Iris pigment epithelial cell (primary cell): ENCODE results near the gene LMAN1L.

ENCODE experiments used
- DNase-seq: peaks from one replicate; pipeline ENCODE4 v3.0.0-alpha.2; 2011; ENCODE audit warnings: low read depth

LMAN1L gene

GRCh38 chr15:74838137-74838516 lies 25.5 kb downstream of the LMAN1L start:
- no peak for DNase-seq

DNA sequence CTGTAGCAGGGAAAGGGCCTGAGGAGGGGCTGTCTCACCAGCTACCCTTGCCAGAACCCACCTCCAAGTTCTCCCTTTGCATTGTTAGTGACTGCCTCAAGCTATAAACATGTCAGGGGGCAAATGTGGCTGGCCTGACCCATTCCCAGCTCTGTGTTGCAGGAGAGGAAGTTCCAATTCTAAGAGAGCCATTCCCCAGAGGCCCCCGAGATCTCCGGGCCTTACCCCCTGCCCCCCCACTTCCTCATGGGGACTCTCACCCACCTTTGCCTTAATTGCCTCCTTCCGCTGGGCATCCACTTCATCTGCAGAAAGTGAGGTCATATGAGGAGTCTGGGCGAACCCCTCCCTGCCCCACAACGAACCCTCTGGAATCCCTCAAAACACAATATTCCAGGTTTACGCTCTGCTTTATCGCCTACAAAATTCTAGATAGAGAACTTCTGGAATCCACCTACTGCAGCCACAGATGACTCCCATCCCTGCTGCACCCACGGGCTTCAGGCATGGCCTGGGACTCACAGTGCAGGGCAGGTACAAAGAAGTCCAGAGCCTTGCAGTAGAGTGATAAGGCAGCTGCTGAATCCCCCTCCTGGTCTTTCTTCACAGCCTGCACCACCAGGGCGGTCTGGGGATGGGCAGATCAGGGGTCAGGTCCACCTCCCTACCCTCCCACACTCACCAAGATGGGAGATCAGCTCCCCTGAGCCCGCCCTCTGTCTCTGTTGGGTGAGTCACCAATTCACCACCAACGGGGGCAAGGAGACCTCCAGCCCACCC lies 26.3 kb downstream of the LMAN1L start:
- no peak for DNase-seq

DNA sequence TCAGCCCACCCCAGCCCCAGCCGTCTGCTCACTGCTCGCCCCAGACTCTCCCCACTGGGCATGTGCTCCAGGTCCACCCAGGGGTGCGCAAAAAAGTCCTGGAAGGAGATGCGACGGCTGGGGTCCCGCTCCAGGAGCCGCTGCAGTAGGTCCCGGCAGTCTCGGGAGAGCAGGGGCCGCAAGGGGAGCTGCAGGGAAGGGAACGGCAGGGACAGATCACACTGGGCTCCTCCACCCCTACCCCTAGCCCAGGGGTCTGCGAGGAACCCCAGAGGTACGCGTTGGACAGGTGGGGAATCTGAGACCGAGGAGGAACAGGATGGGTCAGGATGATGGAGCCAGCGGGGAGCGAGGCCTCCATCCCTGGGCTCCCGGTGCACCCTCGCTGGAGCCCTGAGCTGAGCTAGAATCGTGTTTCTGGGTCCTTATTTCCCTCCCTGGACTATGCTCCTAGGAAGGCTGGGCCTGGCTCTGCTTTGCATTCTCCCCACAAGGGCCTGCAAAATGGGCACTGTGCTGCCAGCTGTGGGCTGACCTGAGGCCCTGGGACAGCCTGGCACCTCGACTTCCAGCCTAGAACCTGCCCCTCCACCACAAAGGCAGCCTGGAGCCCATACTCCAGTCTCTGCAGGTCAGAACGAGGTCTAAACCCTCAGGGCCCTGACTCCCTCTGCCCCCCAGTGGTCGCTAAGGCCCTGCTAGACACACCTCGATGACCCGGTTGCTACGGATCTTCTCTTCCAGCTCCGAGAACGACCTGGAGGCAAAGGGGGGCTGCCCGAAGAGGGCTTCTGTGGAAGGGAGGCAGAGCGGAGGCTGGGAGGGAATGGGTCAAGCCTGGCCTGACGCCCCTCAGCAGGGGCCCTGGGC lies 27.1 kb downstream of the LMAN1L start:
- DNase-seq = no peak

DNA sequence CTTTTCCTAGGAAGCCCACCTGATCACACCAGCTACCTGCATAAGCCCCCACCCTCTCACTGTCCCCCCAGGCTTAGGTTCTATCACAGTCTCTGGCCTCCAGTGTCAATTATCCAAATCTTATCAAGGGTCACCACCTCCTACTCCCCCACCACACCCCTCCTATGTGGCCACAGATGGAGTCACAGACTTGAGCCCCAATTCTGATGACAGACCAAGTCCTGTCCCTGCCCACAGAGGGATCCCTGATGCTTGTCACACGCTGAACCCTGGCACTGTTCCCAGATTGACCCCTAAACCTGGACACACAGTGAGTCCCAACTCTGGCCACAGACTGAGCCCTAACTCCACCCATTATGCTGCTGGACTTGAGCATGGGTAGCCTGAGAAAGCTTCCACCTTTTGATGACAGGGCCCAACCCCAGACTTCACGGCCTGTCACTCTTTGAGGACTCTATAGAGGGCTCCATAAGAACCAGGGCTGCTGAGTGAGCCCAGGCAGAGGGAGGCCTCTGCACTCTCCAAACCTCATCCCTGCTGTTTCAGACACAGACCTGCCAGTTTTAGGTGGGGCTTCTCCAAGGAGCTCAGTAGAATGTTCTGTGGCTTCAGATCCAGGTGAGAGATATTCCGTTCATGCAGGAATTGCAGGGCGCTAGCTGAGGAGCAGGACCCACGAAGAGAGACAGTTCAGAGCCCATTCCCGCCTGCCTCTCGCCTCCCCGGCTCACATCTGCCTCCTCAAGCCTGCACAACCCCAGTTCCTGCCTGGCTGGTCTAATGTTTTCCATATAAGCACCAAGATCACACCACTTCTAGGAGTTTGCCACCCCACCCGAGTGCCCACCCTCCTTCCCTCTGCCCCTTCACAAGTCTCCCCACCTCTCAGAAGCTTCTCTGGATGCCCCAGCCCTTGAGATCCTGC lies 28.5 kb downstream of the LMAN1L start:
- no peak for DNase-seq

- DNase-seq = no peak
These were observed 29.3 kb downstream of the LMAN1L start for GRCh38 chr15:74841891-74842373.

GRCh38 chr15:74842581-74843444 lies 30.2 kb downstream of the LMAN1L start, which contains the start of gene ULK3:
TSS of gene ULK3 (minus strand) at chr15:74843156. CDS start at chr15:74843105, 51 bp downstream.
- peak; percentile 89 for DNase-seq

- DNase-seq = no peak
These were observed 30.8 kb downstream of the LMAN1L start for GRCh38 chr15:74843445-74843828.

- DNase-seq = no peak
These were observed 31.3 kb downstream of the LMAN1L start for GRCh38 chr15:74843891-74844299.

DNA sequence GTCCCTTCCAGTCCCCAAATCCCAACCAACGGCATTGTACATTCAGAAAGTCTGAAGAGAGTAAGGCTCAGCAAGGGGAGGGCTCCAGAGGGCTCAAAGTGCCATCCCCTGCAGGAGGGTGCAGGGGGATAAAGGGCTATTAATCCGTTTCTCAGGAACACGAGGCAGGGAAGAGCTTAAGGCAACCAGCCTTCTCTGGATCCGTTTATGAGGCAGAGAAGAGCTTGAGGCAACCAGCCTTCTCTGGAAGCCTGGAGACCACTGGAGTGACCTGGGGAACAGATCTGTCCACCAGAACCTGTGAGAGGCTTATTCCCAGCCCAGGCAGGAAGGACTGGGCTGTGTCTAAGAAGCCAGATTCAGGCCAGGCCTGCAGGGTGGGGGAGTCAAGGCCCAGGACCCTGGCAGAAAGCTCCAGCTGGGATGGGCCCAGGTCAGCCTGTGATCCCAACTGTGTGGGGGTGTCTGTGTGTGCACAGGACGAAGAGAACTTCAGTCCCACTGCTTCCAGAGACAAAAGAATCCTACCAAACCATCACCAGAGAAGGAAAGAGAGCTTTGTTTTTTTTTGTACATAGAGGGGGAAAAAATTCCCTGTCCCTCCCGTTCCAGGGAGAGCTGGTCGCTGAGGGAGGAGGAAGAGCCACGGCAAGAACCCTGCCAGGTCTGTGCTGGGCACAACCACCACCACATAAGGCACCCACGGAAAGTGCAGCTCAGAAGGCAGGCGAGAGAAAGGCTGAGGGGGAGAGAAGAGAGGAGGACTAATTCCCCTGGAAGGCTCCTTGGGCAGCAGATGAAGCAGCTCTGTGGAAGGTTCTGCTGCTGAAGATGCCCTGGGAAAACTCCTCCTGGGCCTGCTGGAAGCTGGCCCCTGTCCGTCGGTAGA lies 31.9 kb downstream of the LMAN1L start:
- no peak for DNase-seq

GRCh38 chr15:74845208-74845568 lies 32.6 kb downstream of the LMAN1L start:
- DNase-seq = no peak

GRCh38 chr15:74845581-74845980 lies 32.9 kb downstream of the LMAN1L start:
- no peak for DNase-seq

GRCh38 chr15:74847432-74847831 lies 34.8 kb downstream of the LMAN1L start:
- DNase-seq = no peak

DNA sequence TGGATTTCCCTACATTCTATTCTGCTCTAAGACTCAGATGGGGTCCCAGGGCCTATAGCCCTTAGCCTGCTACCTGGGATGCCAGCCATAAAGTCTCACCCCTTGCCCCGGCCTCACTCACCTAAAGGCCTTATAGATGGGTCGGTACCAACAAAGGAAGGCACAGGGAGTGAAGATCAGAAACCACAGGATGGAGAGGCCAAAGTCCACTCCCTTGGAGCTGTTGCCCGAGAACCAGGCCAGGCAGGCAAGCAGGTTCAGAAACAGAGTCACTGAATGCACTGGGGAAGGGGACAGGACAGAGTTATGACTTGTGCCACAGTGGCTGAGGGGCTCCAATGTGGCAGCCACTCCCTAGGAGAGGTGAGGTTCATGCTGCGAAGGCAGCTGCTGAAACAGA lies 37.8 kb downstream of the LMAN1L start:
- DNase-seq = no peak

DNA sequence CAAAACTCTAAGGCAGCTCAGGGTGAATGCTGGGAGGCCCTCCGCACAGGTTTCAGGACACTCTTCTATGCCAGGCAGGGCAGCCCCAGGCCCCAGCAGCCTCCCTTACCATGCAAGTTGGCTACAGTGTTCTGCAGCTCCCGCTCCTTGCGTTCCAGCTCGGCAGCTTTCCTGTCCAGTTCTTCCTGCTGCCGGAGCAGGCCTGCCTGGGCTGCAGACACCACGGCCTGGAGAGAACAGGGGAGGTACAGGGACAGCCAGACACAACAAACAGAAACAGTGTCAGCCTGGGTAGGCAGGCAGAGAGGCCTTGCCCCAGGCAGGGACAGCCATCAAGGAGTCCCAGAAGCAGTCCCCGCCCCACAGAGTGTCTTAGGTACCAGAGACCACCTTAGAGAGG lies 39.3 kb downstream of the LMAN1L start:
- DNase-seq = no peak

- DNase-seq = no peak
These were observed 41.9 kb downstream of the LMAN1L start for GRCh38 chr15:74854453-74855022.

- no peak for DNase-seq
These were observed 43.2 kb downstream of the LMAN1L start for GRCh38 chr15:74855857-74856256.

- DNase-seq = no peak
These were observed 43.9 kb downstream of the LMAN1L start for GRCh38 chr15:74856537-74856936.

- DNase-seq = no peak
These were observed 44.5 kb downstream of the LMAN1L start for GRCh38 chr15:74857082-74857655.

DNA sequence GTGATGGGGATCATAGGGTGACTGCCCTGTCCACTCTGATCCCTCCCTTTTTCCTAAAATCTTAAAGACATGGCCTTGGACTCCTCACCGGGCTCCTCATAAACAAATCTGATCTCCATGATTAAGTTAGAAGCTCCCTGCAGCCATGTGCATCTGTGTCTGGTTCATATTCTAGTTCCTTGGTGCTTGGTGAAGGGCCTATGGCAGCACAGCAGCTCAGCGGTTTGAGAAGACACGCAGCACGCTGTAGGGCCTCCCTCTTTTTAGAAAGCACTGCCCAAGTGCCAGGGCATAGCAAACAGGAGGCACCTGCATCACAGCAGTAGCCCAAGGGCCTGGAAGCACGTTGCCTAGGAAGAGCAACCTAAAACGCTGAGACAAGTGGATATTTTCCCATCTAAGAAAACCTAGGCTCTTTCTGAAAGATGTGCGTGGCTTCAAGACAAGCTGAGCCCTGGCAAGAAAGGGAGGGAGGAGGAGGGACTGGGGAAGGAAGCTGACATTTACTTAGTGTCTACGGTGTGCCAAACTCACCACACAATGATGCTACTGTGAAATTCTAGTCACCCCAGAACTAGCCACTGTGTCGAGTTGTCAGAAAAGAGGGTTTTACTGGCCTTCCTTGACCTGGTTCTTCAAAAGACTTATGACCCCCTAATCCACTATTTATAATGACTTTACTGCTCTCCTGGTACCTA lies 45.2 kb downstream of the LMAN1L start:
- no peak for DNase-seq
